K562 (cell line): ENCODE data around the gene ZMIZ1. TPM values are rescaled to one million over a fixed set of nuclear protein-coding genes. Genes with fewer than 3 reads are reported as not detected.

ENCODE experiments used
- ARHGAP35 ChIP-seq: fragments of 450-650 bp; IDR thresholded peaks from 2 replicates; pipeline ENCODE4 v1.6.1; 2018; ENCODE audit not compliant: partially characterized antibody
- CBFA2T3 ChIP-seq: fragments of 450-650 bp; IDR thresholded peaks from 2 replicates; pipeline ENCODE4 v1.6.1; 2017
- DPF2 ChIP-seq: fragments of 450-650 bp; IDR thresholded peaks from 2 replicates; pipeline ENCODE4 v1.6.1; 2016
- FOSL1 ChIP-seq: fragments of 200-800 bp; sonication (Bioruptor generic); conservative IDR thresholded peaks from 2 replicates; pipeline ENCODE4 v1.6.1; 2016; ENCODE audit warnings: missing genetic modification characterization, missing compliant biosample characterization
- HMGN3 ChIP-seq: IDR thresholded peaks from 2 replicates; pipeline ENCODE4 v1.6.1; 2011; ENCODE audit warnings: borderline replicate concordance, low read depth, mild to moderate bottlenecking, mixed read lengths, low read length; ENCODE audit not compliant: insufficient read length; ENCODE audit errors: extremely low read depth
- HNRNPH1 ChIP-seq: fragments of 200-400 bp; formaldehyde crosslinking; optimal IDR thresholded peaks from 2 replicates; pipeline ENCODE3; 2017; ENCODE audit warnings: low read depth, mild to moderate bottlenecking, low read length, moderate library complexity
- KHSRP ChIP-seq: fragments of 450-650 bp; IDR thresholded peaks from 2 replicates; pipeline ENCODE4 v1.6.1; 2017
- MAFK ChIP-seq: IDR thresholded peaks from 2 replicates; pipeline ENCODE4 v1.6.1; 2011; ENCODE audit warnings: low read length, improper control_type of control experiment
- MCM5 ChIP-seq: fragments of 450-650 bp; IDR thresholded peaks from 2 replicates; pipeline ENCODE4 v1.6.1; 2016; ENCODE audit warnings: low read depth
- MYNN ChIP-seq, 2 experiments: sonication (generic); formaldehyde crosslinking in 1 of 2; IDR thresholded peaks; 2 replicates each; pipeline versions ENCODE4 v1.5.0 to v1.6.1; 2016 to 2020; ENCODE audit warnings: antibody characterized with exemption in 1 of 2, missing genetic modification reagents in 1 of 2
- NEUROD1 ChIP-seq: fragments of 150-350 bp; IDR thresholded peaks from 2 replicates; pipeline ENCODE4 v1.6.1; 2014; ENCODE audit warnings: borderline replicate concordance, low read length, low read depth; ENCODE audit not compliant: partially characterized antibody
- NRF1 ChIP-seq, 2 experiments: fragments of 450-650 bp; IDR thresholded peaks in 1 of 2; conservative IDR thresholded peaks in 1 of 2; 2 replicates each; pipeline ENCODE4 v1.6.1; 2014; ENCODE audit warnings: mild to moderate bottlenecking in 2 of 2
- PCBP2 ChIP-seq: fragments of 200-400 bp; formaldehyde crosslinking; IDR thresholded peaks from 2 replicates; pipeline ENCODE4 v1.6.1; 2018; ENCODE audit warnings: low read length, low read depth, mild to moderate bottlenecking, moderate library complexity; ENCODE audit not compliant: poor library complexity, severe bottlenecking
- PKNOX1 ChIP-seq: fragments of 450-650 bp; IDR thresholded peaks from 2 replicates; pipeline ENCODE4 v1.6.1; 2016
- PTBP1 ChIP-seq: fragments of 200-400 bp; formaldehyde crosslinking; IDR thresholded peaks from 2 replicates; pipeline ENCODE4 v1.6.1; 2017; ENCODE audit warnings: low read depth, low read length
- RAD21 ChIP-seq, 2 experiments: fragments of 250-450 bp in 1 of 2; fragments of 450-650 bp in 1 of 2; sonication (Bioruptor Pico) in 1 of 2; formaldehyde crosslinking in 1 of 2; IDR thresholded peaks in 1 of 2; conservative IDR thresholded peaks in 1 of 2; 2 replicates each; pipeline versions ENCODE4 v1.4.0 to v1.8.0; 2020 to 2022; ENCODE audit warnings: mild to moderate bottlenecking in 2 of 2, moderate library complexity in 1 of 2
- RAD51 ChIP-seq: fragments of 450-650 bp; IDR thresholded peaks from 2 replicates; pipeline ENCODE4 v1.7.1; 2016; ENCODE audit warnings: low read depth, mild to moderate bottlenecking, borderline replicate concordance
- RFX1 ChIP-seq: fragments of 450-650 bp; IDR thresholded peaks from 2 replicates; pipeline ENCODE4 v1.6.1; 2016; ENCODE audit warnings: mild to moderate bottlenecking, moderate library complexity
- RFX5 ChIP-seq: IDR thresholded peaks from 2 replicates; pipeline ENCODE4 v1.6.1; 2011; ENCODE audit warnings: low read depth, mild to moderate bottlenecking, improper control_type of control experiment, low read length
- RFX7 ChIP-seq: fragments of 250-450 bp; sonication (Bioruptor Pico); IDR thresholded peaks from 2 replicates; pipeline ENCODE4 v1.5.1; 2021; ENCODE audit warnings: mild to moderate bottlenecking
- SFPQ ChIP-seq: fragments of 200-400 bp; formaldehyde crosslinking; IDR thresholded peaks from 2 replicates; pipeline ENCODE4 v1.6.1; 2017; ENCODE audit warnings: mild to moderate bottlenecking, low read depth, low read length, moderate library complexity
- TEAD2 ChIP-seq: fragments of 450-650 bp; IDR thresholded peaks from 2 replicates; pipeline ENCODE4 v1.6.1; 2016; ENCODE audit warnings: missing genetic modification characterization, control low read depth, missing compliant biosample characterization
- ZKSCAN8 ChIP-seq: fragments of 200-800 bp; sonication (Bioruptor generic); IDR thresholded peaks from 2 replicates; pipeline ENCODE4 v1.6.1; 2016; ENCODE audit warnings: missing genetic modification characterization, missing compliant biosample characterization
- ZNF696 ChIP-seq: fragments of 250-450 bp; sonication (Bioruptor Pico); conservative IDR thresholded peaks from 2 replicates; pipeline ENCODE4 v1.4.0; 2020; ENCODE audit warnings: mild to moderate bottlenecking, moderate library complexity
- ZZZ3 ChIP-seq: fragments of 450-650 bp; IDR thresholded peaks from 2 replicates; pipeline ENCODE4 v1.6.1; 2016; ENCODE audit warnings: antibody characterized with exemption, mild to moderate bottlenecking, moderate library complexity
- polyA plus RNA-seq, 8 experiments: library from polyadenylated mRNA; depleted of rRNA in 4 of 8; stranded (reverse) in 5 of 8; unstranded in 3 of 8; fragments of >200 nt; fragmentation: Nextera tagmentation in 2 of 8; fragmentation: Illumina TruSeq in 1 of 8; extraction: Ambion mirVana in 2 of 8; extraction: Trizol in 1 of 8; gene quantifications; 2 replicates each; pipeline versions ENCODE4 v1.2.1 to v1.2.3, GENCODE V29; 2011 to 2014; ENCODE audit warnings: inconsistent platforms in 1 of 8, missing spikeins in 1 of 8
- total RNA-seq, 7 experiments: library from RNA; depleted of rRNA in 6 of 7; stranded (reverse); fragments of >200 nt in 6 of 7; fragmentation: Illumina TruSeq in 2 of 7; extraction: Trizol in 2 of 7; gene quantifications; 2 replicates each; pipeline versions ENCODE4 v1.2.1 to v1.2.3, GENCODE V29; 2011 to 2021; ENCODE audit warnings: low replicate concordance in 1 of 7
- TF ChIP-seq, protein P1 (sequence below), 2 experiments: fragments of 450-650 bp; conservative IDR thresholded peaks; 2 replicates each; pipeline ENCODE4 v1.6.1; 2017; ENCODE audit warnings: mild to moderate bottlenecking in 2 of 2, moderate library complexity in 2 of 2

ZMIZ1 gene
- total and polyA plus RNA-seq, 9 of the 15 experiments (the other 6 are each of a cell fraction or from before 2014, with no cell fraction given), result 1.0 to 37.3 (median 4.3) TPM

DNA sequence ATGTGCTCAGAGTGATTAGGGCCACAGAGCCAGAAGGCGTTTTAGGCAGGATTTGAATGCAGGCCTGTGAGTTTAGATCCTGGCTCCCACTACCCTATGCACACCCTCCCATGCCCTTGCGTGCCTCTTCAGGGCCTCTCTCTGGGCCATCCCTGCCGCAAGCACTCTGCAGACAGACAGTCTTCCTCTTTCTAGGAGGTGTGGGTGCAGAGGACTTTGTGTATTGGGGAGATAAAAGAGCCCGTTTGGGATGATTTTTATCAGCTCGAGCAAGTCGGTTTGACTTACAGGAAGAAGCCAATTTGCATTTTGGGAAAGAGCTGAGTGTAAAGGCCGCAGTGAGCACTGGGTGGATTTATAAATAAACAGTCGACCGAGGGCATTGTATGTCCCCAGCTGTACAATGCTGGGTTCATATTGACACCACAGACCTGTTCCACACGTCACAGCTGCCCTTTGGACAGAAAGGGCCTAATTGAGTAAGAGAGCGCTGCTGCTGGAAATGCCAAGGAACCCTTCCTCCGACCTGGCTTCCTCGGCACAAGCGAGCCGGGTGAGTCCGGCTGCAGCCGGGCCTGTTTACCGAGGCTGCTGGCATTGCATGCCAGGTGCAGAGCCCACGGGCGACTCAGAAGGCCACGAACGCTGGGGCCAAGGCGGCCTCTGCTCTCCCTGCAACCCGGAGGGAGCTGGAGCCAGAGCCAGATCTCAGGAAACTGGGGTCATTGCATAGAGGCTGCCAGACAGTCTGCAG, 25.1 kb downstream of the ZMIZ1 start (continued):
- TF ChIP-seq PCBP2 (no peak), MYNN (IDR thresholded peaks at IDR 0.05) (peak; percentile 72), MYNN (CRISPR knock-in tag; IDR thresholded peaks at IDR 0.05) (no peak), TEAD2 (no peak), ZKSCAN8 (CRISPR knock-in tag) (no peak), NEUROD1 (no peak), RFX7 (CRISPR knock-in tag) (no peak), ZZZ3 (no peak), SFPQ (no peak), MAFK (no peak), RAD21 (CRISPR knock-in tag; conservative IDR thresholded peaks at IDR 0.05 in 1 of 2, IDR thresholded peaks at IDR 0.05 in 1 of 2) (no peak), DPF2 (peak; percentile 86), FOSL1 (tag) (no peak; the same call in 1 of the 2 replicates), MCM5 (no peak), CBFA2T3 (peak; percentile 82), ARHGAP35 (no peak), RAD51 (no peak), HNRNPH1 (no peak), RFX5 (no peak), HMGN3 (peak; percentile 34), NRF1 (conservative IDR thresholded peaks at IDR 0.05 in 1 of 2, IDR thresholded peaks at IDR 0.05 in 1 of 2) (peak; percentile 73 to 76), PKNOX1 (peak; percentile 39; the same call in 1 of the 2 replicates), ZNF696 (CRISPR knock-in tag) (no peak), RFX1 (no peak), KHSRP (no peak), PTBP1 (no peak)
- TF ChIP-seq, protein P1, sequence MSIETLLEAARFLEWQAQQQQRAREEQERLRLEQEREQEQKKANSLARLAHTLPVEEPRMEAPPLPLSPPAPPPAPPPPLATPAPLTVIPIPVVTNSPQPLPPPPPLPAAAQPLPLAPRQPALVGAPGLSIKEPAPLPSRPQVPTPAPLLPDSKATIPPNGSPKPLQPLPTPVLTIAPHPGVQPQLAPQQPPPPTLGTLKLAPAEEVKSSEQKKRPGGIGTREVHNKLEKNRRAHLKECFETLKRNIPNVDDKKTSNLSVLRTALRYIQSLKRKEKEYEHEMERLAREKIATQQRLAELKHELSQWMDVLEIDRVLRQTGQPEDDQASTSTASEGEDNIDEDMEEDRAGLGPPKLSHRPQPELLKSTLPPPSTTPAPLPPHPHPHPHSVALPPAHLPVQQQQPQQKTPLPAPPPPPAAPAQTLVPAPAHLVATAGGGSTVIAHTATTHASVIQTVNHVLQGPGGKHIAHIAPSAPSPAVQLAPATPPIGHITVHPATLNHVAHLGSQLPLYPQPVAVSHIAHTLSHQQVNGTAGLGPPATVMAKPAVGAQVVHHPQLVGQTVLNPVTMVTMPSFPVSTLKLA (conservative IDR thresholded peaks at IDR 0.05), result peak in 1 of 2 experiments; percentile 69; a peak in 2 of 4 replicates
